Measurements from ENCODE around the gene PNKD. TPM values are rescaled to one million over a fixed set of nuclear protein-coding genes. Genes with fewer than 3 reads are reported as not detected.

The PNKD gene
- total RNA-seq, 1 experiment from 2014 or later, result 58.1 TPM

DNA sequence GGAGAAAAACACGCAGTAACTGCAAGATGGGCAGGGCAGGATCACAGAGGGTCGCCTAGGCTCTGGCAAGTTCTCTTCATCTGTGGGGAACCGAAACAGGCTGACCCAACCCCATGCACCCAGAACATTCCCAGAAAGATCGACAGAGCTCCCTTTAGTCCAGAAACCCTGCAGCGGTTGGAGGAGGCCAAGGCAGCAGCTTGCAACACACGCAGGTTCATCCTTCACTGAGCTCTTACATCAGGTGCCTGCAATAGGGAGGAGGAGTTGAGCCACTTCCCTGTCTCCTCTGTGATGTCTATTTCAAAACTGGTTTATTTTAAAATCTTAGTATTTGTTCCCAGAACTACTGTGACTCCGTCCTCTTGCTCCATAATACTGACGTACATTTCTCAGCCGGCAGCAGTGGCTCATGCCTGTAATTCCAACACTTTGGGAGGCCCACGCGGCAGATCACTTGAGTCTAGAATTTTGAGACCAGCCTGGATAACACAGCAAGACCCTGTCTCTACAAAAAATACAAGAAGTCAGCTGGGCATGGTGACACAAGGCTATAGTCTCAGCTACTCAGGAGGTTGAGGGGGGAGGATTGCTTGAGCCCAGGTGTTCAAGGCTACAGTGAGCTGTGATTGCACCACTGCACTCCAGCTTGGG, 100.2 kb downstream of the PNKD start (continued):
- TF ChIP-seq, protein P1, sequence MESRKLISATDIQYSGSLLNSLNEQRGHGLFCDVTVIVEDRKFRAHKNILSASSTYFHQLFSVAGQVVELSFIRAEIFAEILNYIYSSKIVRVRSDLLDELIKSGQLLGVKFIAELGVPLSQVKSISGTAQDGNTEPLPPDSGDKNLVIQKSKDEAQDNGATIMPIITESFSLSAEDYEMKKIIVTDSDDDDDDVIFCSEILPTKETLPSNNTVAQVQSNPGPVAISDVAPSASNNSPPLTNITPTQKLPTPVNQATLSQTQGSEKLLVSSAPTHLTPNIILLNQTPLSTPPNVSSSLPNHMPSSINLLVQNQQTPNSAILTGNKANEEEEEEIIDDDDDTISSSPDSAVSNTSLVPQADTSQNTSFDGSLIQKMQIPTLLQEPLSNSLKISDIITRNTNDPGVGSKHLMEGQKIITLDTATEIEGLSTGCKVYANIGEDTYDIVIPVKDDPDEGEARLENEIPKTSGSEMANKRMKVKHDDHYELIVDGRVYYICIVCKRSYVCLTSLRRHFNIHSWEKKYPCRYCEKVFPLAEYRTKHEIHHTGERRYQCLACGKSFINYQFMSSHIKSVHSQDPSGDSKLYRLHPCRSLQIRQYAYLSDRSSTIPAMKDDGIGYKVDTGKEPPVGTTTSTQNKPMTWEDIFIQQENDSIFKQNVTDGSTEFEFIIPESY (IDR thresholded peaks at IDR 0.05; ENCODE audit: extremely low read depth, insufficient replicate concordance, low read length), result no peak
- TF ChIP-seq POLR2AphosphoS5 (IDR thresholded peaks at IDR 0.05; ENCODE audit: low read depth, low read length), result no peak

DNA sequence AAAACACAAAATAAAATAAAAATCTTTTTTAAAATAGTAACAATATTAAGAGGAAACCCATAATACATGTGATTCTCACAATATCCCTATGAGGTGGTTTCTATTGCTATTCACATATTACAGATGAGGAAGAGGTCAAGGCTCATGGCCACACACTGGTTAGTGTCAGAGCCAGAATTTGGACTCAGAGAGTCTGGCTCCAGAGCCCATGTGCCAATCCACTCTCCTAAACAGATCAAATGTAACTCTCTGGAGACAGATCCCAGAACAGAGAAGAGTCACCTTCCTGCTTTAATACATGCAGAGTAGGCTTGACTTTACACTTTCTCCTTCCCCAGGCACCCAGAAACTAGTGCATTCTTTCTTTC, 101.6 kb downstream of the PNKD start:
- TF ChIP-seq EZH2phosphoT487 (IDR thresholded peaks at IDR 0.05; ENCODE audit: borderline replicate concordance) (no peak), YY1 (IDR thresholded peaks at IDR 0.05; ENCODE audit: extremely low read depth, insufficient replicate concordance, low read depth, low read length) (no peak), REST (IDR thresholded peaks at IDR 0.05; ENCODE audit: low read depth) (no peak), SRF (IDR thresholded peaks at IDR 0.05; ENCODE audit: low read depth) (no peak)
- RAD21 ChIA-PET (ENCODE audit: low non-redundant PET in 1 of 2, low total read pairs in 2 of 2, uncharacterized antibody in 2 of 2, unreplicated experiment in 2 of 2), result no interaction called here
- no peaks in the 10 kb centered on the region for H3K27me3 ChIP-seq (ENCODE audit: insufficient read depth, low read length)
- POLR2A ChIA-PET, result no interaction called here
- BruUV-seq (replicated peaks), result no TSS peak
- H3K9ac ChIP-seq (ENCODE audit: low read length), result no peak overlapping the region
- H3K9me2 ChIP-seq (ENCODE audit: insufficient read depth), result no peaks in the 10 kb centered on the region
- no peak overlapping the region for H3K4me2 ChIP-seq (ENCODE audit: low read length)
- H3K27ac ChIP-seq (ENCODE audit: low read depth, low read length), result no peak overlapping the region
- no peak overlapping the region for H2AFZ ChIP-seq (ENCODE audit: low read depth, low read length, poor library complexity, severe bottlenecking)
- intact Hi-C loops (cut with micrococcal nuclease), result no loop called here
- CTCF ChIA-PET, result no interaction called here
- no peak overlapping the region for H3K4me3 ChIP-seq (replicated peaks in 1 of 2; ENCODE audit: low read depth in 1 of 2, low read length in 2 of 2)
- no peaks in the 10 kb centered on the region for H3K36me3 ChIP-seq (ENCODE audit: control insufficient read depth in 1 of 2, insufficient read depth in 2 of 2, low read length in 2 of 2)
- ATAC-seq (no peak), DNase-seq (ENCODE audit: low read depth, low spot score) (no peak)
- H3K79me2 ChIP-seq (ENCODE audit: insufficient read depth, low read length), result no peaks in the 10 kb centered on the region
- H3K4me1 ChIP-seq (ENCODE audit: control insufficient read depth in 1 of 2, insufficient read depth in 2 of 2, low read length in 2 of 2), result peaks cover 0 to 12% of the 10 kb centered on the region in 2 experiments; a peak in 2 of 4 replicates
- 0 out of 4 replicates have a peak, but pooled peaks cover 0 to under 1% of the 10 kb centered on the region in 2 experiments for H3K9me3 ChIP-seq (ENCODE audit: control insufficient read depth in 1 of 2, insufficient read depth in 1 of 2, low read depth in 1 of 2, low read length in 2 of 2)
- no peaks in the 10 kb centered on the region for H4K20me1 ChIP-seq (ENCODE audit: insufficient read depth)
